ENCODE measurements around the gene BBS4.
"Not testable (repeated sequence)": the region's sequence is repeated elsewhere in the genome, so short reads cannot be mapped to it uniquely, and the experiment has no call there.

The BBS4 gene

DNA sequence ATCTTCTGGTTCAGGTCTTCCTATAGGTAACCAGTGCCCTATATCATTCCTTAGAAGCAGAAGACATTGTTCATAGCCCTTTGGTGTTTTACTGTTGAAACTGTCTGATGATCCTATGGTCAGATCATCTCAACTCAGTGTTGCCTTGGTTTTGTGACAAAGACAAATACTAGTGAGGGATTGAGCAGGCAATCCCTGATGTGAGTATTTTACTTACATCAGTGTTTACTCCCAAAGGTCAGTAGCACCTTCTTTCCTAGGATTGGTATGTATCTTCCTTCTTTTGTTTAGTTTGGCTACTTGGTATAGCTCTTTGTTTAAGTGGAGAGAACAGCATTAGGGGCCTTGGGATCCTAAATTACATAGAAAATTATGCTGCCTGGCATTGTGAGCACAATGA lies 41.1 kb downstream of the BBS4 start:
- no peak for DNase-seq (ENCODE audit: extremely low read depth, low read depth)
- no peak for TF ChIP-seq CTCF (IDR thresholded peaks at IDR 0.05; ENCODE audit: low read depth, low read length)

DNA sequence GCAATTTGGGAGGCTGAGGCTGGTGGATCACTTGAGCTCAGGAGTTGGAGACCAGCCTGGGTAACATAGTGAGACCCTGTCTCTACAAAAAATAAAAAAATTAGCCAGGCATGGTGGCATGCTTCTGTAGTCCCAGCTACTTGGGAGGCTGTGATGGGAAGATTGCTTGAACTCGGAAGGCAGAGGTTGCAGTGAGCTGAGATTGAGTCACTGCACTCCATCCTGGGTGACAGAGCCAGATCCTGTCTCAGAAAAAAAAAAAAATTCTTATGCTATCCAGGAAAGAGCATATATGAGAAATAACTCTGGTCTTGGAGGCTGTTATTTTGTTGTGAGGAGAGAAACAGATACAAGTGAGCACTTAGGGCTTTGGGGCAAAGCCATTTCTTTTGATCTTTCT lies 42.2 kb downstream of the BBS4 start:
- DNase-seq (ENCODE audit: extremely low read depth, low read depth) = not testable (repeated sequence)

- TF ChIP-seq CTCF (IDR thresholded peaks at IDR 0.05; ENCODE audit: low read depth, low read length) = no peak
- DNase-seq (ENCODE audit: extremely low read depth, low read depth) = no peak
Observed at GRCh38 chr15:72728821-72729220, 42.8 kb downstream of the BBS4 start.

GRCh38 chr15:72732086-72732485 lies 46.1 kb downstream of the BBS4 start:
- DNase-seq (ENCODE audit: extremely low read depth, low read depth) = no peak
- TF ChIP-seq CTCF (IDR thresholded peaks at IDR 0.05; ENCODE audit: low read depth, low read length) = no peak

DNA sequence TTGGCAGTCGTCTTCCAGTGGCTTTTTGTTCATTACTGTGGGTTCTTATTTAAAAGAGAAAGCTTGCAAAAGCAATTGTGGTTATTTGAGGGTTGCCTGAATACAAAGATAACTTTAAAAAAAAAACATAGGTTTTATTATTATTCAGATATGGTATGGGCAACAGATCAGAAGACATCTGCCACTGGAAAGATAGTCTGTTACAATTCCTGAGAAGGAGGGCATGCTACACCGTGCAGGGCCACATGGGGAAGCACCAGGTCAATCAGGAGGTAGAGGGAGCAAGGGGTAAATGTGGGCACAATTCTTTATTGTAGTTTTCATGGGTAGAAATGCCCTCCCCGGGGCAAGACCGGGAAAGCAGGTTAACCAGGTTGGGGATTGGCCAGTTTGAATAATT lies 46.5 kb downstream of the BBS4 start:
- no peak for TF ChIP-seq CTCF (IDR thresholded peaks at IDR 0.05; ENCODE audit: low read depth, low read length)
- no peak for DNase-seq (ENCODE audit: extremely low read depth, low read depth)

DNA sequence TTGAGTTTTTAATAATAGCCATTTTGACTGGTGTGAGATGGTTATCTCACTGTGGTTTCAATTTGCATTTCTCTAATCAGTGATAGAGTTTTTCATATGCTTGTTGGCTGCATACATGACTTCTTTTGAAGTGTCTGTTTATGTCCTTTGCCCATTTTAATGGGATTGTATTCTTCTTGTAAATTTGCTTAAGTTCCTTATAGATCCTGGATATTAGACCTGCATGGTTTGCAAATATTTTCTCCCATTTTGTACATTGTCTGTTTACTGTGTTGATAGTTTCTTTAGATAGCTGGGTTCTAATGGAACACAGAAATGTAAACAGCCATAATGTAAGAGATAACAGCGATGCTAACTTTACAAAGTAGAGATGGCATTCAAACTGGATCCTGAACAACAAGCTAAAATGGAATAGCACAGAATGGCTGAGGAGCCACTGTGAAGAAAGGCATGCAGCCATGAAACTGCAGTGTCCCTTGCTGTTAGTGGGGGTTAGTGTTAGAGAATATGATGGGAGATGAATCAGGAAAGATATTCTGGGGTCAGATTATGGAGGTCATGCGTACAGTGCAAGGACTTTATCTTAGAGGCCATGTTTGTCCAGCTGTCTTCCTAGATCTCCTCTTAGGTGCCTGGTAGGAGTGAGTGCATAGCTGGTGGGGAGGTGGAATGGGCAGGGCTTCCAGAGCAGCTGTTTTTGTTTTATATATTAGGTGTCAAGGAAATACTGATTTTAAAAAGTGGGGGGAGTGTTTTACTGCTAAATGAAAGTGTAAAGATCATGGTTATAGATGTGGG lies 48.1 kb downstream of the BBS4 start:
- no peak for DNase-seq (ENCODE audit: extremely low read depth, low read depth)
- no peak for TF ChIP-seq CTCF (IDR thresholded peaks at IDR 0.05; ENCODE audit: low read depth, low read length)

DNA sequence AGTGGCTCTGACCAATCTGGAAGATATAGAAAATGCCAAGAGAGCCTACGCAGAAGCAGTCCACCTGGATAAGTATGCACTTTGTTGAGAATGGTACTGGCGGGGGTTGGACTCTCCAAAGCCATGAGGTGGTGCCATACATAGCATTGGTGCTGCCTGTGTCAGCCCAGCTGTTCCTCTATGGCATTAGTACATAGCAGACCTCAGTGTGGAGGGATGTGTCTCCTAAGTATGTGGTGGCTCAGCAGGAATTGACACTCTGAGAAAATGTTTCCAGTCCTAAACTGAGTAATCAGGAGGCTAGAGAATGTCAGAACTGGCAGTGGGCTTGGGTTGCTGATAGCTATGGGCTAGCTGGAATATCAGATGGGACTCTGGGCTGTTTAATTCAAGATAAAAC lies 49.1 kb downstream of the BBS4 start:
- TF ChIP-seq CTCF (IDR thresholded peaks at IDR 0.05; ENCODE audit: low read depth, low read length) = no peak

GRCh38 chr15:72737061-72737460 lies 51.1 kb downstream of the BBS4 start:
- TF ChIP-seq CTCF (IDR thresholded peaks at IDR 0.05; ENCODE audit: low read depth, low read length) = no peak
- DNase-seq (ENCODE audit: extremely low read depth, low read depth) = no peak

More for the DNA sequence above, 49.1 kb downstream of the BBS4 start:
- DNase-seq (ENCODE audit: extremely low read depth, low read depth) = no peak

All from AG09319 (cell line).